HG02852 (cell line): ENCODE data around the gene KCTD8.
"Not testable (repeated sequence)": the region's sequence is repeated elsewhere in the genome, so short reads cannot be mapped to it uniquely, and the experiment has no call there.

Source experiments
- ATAC-seq: cut with Tn5 transposase; IDR thresholded peaks from one replicate; pipeline ENCODE4 v1.9.1; 2021; ENCODE audit warnings: mild to moderate bottlenecking, moderate library complexity; ENCODE audit not compliant: unreplicated experiment

Gene KCTD8

GRCh38 chr4:44342800-44343199 lies 105.8 kb downstream of the KCTD8 start:
- ATAC-seq = no peak

DNA sequence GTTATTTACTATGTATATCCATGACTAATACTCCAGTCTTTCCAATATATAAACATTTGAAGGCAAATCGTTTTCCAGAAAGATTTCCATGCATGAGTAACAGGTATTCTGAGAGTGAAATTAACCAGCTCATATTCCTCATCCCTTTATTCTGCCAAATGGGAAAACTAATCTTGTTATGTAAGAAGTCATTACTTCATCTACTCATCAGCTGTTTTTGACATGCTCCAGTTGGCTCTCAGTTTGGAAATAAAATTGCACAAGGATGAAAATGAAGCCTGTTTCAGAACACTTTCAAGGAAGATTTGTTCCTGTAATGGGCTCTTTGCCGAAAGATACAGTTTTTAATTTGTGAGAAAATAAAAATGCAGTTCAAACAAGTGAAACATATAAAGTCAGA lies 121.9 kb downstream of the KCTD8 start:
- ATAC-seq = no peak

- ATAC-seq = no peak
These were observed 127.8 kb downstream of the KCTD8 start for GRCh38 chr4:44320833-44321232.

DNA sequence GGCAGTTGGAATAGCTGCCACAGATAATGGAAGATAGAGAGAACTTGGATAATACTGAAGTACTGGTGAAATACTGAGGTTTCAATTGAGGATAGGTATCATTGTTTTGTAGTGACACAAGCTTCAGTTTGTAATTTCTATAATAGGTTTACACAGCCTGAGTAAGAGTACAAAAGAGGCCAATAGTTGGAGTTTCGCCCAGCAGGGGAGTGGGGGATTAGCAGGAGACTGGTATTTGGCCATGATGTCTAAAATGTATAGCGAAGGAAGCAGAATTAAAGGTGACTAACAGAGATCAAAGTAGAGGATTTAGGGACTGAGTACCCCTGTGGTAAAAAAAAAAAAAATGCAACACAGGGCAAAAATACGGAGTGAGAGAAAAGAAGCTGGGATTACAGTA lies 129.5 kb downstream of the KCTD8 start:
- ATAC-seq = no peak

DNA sequence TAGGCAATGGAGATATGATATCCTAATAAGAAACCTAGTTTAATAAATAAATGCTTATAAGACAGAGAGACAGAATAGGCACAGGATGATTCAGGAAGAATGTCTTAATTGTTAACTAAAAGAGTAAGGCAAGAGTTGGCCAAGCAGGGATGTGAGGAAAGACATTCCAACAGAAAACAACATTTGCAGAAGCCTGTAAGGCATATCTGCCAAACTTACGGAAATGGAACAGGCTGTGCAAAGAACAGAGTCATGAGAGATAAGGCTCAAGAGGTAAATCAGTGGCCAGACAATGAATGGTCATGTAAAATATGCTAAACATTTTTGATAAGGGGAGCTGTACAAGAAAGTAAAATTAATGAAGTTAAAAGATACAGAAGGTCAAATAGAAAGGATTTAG lies 134.9 kb downstream of the KCTD8 start:
- ATAC-seq = no peak

DNA sequence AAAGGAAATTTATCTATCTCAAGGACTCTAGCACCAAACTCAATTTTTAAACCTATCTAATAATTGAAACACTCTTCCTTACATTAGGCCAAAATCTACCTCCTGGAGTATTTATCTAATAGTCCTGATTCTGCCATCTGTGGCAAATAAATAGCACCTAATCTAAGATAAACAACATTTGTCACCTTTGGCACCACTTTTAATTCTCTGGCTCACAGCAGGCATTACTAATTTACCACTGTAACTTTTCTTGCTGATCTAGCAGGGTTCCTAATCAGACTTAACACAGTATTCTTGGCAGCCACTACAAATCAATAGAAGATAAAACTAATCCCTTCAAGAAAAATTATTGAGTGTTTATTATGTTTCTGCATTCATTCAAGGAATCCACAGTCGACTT lies 161.1 kb downstream of the KCTD8 start:
- ATAC-seq = no peak

DNA sequence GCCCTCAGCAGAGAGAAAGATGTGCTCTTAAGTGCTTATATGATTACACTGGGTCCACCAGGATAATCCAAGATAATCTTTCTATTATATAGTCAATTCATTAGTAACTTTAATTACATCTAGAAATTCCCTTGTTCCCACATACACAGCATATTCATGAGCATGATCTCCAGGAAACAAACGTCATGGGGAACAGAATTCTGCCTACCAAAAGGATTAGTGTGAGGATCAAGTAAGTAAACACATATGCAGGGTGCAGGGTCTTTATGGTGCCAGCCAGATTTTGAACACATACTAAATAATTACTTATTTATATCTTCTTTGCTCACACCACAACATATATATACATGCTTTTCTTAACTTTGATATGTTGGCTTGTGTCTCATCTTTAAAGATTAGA lies 169.1 kb downstream of the KCTD8 start:
- ATAC-seq = no peak

DNA sequence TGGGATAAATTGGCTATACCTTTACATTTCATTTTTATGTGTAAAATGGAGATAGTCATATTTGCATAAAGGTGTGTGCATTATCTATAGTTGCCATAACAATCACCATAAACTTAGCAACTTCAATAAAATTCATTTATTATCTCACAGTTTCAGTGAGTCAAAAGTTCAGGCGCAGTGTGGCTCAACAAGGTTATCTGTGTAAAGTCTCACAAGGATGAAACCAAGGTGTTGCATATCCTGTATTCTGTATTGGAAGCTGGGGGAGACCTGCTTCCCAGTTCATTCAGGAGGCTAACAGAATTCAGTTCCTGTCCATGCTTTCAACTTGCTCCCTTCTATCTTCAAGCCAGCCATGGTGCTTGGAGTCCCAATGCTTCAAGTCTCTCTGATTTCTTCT lies 169.5 kb downstream of the KCTD8 start:
- no peak for ATAC-seq

- ATAC-seq = no peak
These were observed 191.1 kb downstream of the KCTD8 start for GRCh38 chr4:44257461-44257860.

DNA sequence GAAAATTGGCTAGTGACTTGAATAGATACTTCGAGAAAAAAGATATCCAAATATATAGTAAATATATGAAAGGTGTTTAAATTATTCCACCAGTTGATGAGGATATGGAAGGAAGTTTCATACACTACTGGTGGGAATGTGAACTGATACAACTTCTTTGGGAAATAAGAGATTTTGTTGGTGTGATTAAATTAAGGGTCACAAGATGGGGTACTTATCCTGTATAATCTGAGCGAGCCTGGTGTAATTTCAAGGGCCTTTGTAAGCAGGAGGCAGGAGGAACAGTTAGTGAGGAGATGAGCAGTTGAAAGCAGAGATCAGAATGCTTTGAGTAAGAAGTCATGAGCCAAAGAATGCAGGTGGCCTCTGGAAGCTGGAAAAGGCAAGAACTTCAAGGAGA lies 192.2 kb downstream of the KCTD8 start:
- no peak for ATAC-seq

GRCh38 chr4:44237643-44238042 lies 211.0 kb downstream of the KCTD8 start:
- ATAC-seq = no peak

- ATAC-seq = no peak
These were observed 212.7 kb downstream of the KCTD8 start for GRCh38 chr4:44235897-44236296.

- no peak for ATAC-seq
These were observed 216.3 kb downstream of the KCTD8 start for GRCh38 chr4:44232262-44232661.

- no peak for ATAC-seq
These were observed 217.6 kb downstream of the KCTD8 start for GRCh38 chr4:44231006-44231405.

GRCh38 chr4:44228326-44228725 lies 220.3 kb downstream of the KCTD8 start:
- ATAC-seq = no peak

- ATAC-seq = no peak
These were observed 227.2 kb downstream of the KCTD8 start for GRCh38 chr4:44221407-44221806.

GRCh38 chr4:44210750-44211149 lies 237.9 kb downstream of the KCTD8 start:
- no peak for ATAC-seq

GRCh38 chr4:44196796-44197195 lies 251.8 kb downstream of the KCTD8 start:
- no peak for ATAC-seq

- ATAC-seq = no peak
These were observed 254.2 kb downstream of the KCTD8 start for GRCh38 chr4:44194365-44194764.

- ATAC-seq = no peak
These were observed 261.8 kb downstream of the KCTD8 start for GRCh38 chr4:44186850-44187246.

- no peak for ATAC-seq
These were observed 262.3 kb downstream of the KCTD8 start for GRCh38 chr4:44186096-44186849.

- ATAC-seq = not testable (repeated sequence)
These were observed 266.9 kb downstream of the KCTD8 start for GRCh38 chr4:44181491-44182349.
